Liver (tissue), 9 donors: ENCODE results near the gene ABCD3. TPM values are rescaled to one million over a fixed set of nuclear protein-coding genes. Genes with fewer than 3 reads are reported as not detected.

Experiments used
- DNase-seq: peaks from one replicate; pipeline ENCODE4 v3.0.0-alpha.2; 2017; ENCODE audit warnings: low spot score
- H3K27ac ChIP-seq, 2 donors: one replicate each; pipeline ENCODE4 v1.7.0; 2013; ENCODE audit warnings: inconsistent platforms in 2 of 2, low read length in 2 of 2, control low read depth in 1 of 2, low read depth in 1 of 2, mild to moderate bottlenecking in 1 of 2
- H3K27me3 ChIP-seq, 4 donors: one replicate each; pipeline versions ENCODE4 v1.6.1 to v1.7.0; 2013; ENCODE audit warnings: low read length in 3 of 4, inconsistent platforms in 1 of 4, mild to moderate bottlenecking in 1 of 4, moderate library complexity in 1 of 4; ENCODE audit not compliant: control insufficient read depth in 4 of 4, insufficient read depth in 4 of 4
- H3K36me3 ChIP-seq, 4 donors: one replicate each; pipeline versions ENCODE4 v1.6.1 to v1.7.0; 2013; ENCODE audit warnings: low read length in 3 of 4, mild to moderate bottlenecking in 3 of 4, low read depth in 1 of 4, moderate library complexity in 1 of 4; ENCODE audit not compliant: control insufficient read depth in 4 of 4, insufficient read depth in 3 of 4
- H3K4me1 ChIP-seq, 4 donors: one replicate each; pipeline versions ENCODE4 v1.6.1 to v1.7.0; 2013; ENCODE audit warnings: low read length in 3 of 4, mild to moderate bottlenecking in 3 of 4, moderate library complexity in 1 of 4; ENCODE audit not compliant: control insufficient read depth in 4 of 4, insufficient read depth in 4 of 4
- H3K4me3 ChIP-seq, 3 donors: one replicate each; pipeline versions ENCODE4 v1.6.1 to v1.7.0; 2013; ENCODE audit warnings: low read length in 3 of 3, control low read depth in 1 of 3, low read depth in 1 of 3, mild to moderate bottlenecking in 1 of 3
- H3K9ac ChIP-seq, 2 donors: one replicate each; pipeline ENCODE4 v1.7.0; 2013; ENCODE audit warnings: low read length in 2 of 2, mild to moderate bottlenecking in 2 of 2, moderate library complexity in 2 of 2, control low read depth in 1 of 2, low read depth in 1 of 2
- H3K9me3 ChIP-seq, 4 donors: one replicate each; pipeline versions ENCODE4 v1.6.1 to v1.7.0; 2013; ENCODE audit warnings: low read length in 3 of 4; ENCODE audit not compliant: control insufficient read depth in 4 of 4
- HNF4A ChIP-seq, 2 donors: conservative IDR thresholded peaks; 2 replicates each; pipeline ENCODE4 v1.6.1; 2016; ENCODE audit warnings: antibody characterized with exemption in 2 of 2, mild to moderate bottlenecking in 2 of 2
- MAX ChIP-seq: IDR thresholded peaks from 2 replicates; pipeline ENCODE4 v1.6.1; 2016; ENCODE audit warnings: antibody characterized with exemption
- NR2F2 ChIP-seq: IDR thresholded peaks from 2 replicates; pipeline ENCODE4 v1.6.1; 2016; ENCODE audit warnings: antibody characterized with exemption
- REST ChIP-seq: IDR thresholded peaks from 2 replicates; pipeline ENCODE4 v1.6.1; 2016; ENCODE audit warnings: antibody characterized with exemption, mild to moderate bottlenecking
- SP1 ChIP-seq: IDR thresholded peaks from 2 replicates; pipeline ENCODE4 v1.6.1; 2018; ENCODE audit warnings: antibody characterized with exemption, mild to moderate bottlenecking
- TAF1 ChIP-seq: conservative IDR thresholded peaks from 2 replicates; pipeline ENCODE4 v1.6.1; 2016; ENCODE audit warnings: antibody characterized with exemption, mild to moderate bottlenecking
- WGBS: extraction: QIAGEN DNeasy Blood & Tissue Kit; methylation state at CpG from one replicate; pipeline ENCODE4 v1.1.7; 2013; 5-methylcytosine and 5-hydroxymethylcytosine counted together
- polyA plus RNA-seq, 2 donors: library from polyadenylated mRNA; stranded (reverse) in 1 of 2; unstranded in 1 of 2; fragments of 200-250 nt in 1 of 2; fragments of >200 nt in 1 of 2; fragmentation: Nextera tagmentation in 1 of 2; extraction: Ambion mirVana in 1 of 2; gene quantifications; one replicate each; pipeline versions ENCODE4 v1.2.1 to v1.2.3, GENCODE V29; 2013 to 2015
- total RNA-seq, 2 donors: library from RNA; depleted of rRNA; stranded (reverse); fragments of >200 nt; gene quantifications; one replicate each; pipeline ENCODE4 v1.2.3, GENCODE V29; 2014
- TF ChIP-seq, protein P1 (sequence below): IDR thresholded peaks from 2 replicates; pipeline ENCODE4 v1.6.1; 2016; ENCODE audit warnings: antibody characterized with exemption
- TF ChIP-seq, protein P2 (sequence below): fragments of 150-350 bp; IDR thresholded peaks from 2 replicates; pipeline ENCODE4 v1.5.1; 2017; ENCODE audit warnings: improper control_type of control experiment, low read depth, low read length; ENCODE audit not compliant: missing input control
- donor health status: healthy.
- donor health status: healthy.
- donor health status: healthy.
- donor health status: healthy.
- donor health status: healthy.

ABCD3 gene
- total and polyA plus RNA-seq, 4 donors = 49.2 to 133 (median 62.5) TPM

- H3K27ac ChIP-seq = no peak overlapping the region
- H3K27me3 ChIP-seq = no peaks in the 10 kb centered on the region
- no peaks in the 10 kb centered on the region for H3K36me3 ChIP-seq
- no peaks in the 10 kb centered on the region for H3K9me3 ChIP-seq
- no peak for DNase-seq
- WGBS = 80% methylated on average over 3 of the region's 3 CpGs
- no peaks in the 10 kb centered on the region for H3K4me1 ChIP-seq
- H3K9ac ChIP-seq = no peak overlapping the region
- no peak overlapping the region for H3K4me3 ChIP-seq
- no peak for TF ChIP-seq TAF1
- TF ChIP-seq, protein P1, sequence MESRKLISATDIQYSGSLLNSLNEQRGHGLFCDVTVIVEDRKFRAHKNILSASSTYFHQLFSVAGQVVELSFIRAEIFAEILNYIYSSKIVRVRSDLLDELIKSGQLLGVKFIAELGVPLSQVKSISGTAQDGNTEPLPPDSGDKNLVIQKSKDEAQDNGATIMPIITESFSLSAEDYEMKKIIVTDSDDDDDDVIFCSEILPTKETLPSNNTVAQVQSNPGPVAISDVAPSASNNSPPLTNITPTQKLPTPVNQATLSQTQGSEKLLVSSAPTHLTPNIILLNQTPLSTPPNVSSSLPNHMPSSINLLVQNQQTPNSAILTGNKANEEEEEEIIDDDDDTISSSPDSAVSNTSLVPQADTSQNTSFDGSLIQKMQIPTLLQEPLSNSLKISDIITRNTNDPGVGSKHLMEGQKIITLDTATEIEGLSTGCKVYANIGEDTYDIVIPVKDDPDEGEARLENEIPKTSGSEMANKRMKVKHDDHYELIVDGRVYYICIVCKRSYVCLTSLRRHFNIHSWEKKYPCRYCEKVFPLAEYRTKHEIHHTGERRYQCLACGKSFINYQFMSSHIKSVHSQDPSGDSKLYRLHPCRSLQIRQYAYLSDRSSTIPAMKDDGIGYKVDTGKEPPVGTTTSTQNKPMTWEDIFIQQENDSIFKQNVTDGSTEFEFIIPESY = no peak
These were observed 23.0 kb upstream of the ABCD3 start for GRCh38 chr1:94395231-94395630.

DNA sequence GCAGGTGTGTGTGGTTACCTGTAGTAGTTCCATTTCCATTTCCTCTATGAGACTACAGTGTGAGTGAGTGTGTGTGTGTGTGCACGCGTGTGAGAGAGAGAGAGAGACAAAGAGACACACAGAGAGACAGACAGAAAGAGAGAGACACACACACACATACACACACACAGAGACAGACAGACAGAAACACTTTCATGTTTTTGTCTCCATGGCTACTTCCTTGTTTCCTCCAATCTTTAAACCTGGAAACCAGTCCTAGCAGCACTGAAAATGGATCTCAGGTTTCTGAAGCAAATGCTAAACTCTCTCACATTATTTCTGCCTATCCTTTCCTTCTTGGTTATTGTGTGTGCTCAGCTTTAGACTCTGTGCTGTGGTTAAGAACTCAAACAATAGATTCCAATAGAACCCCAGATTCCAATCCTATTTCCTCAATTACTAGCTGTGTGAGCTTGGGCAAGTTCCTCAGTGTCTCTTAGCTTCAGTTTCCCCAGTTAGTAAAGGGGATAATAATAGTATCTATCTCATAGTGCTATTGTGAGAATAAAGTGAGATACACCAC lies 22.4 kb upstream of the ABCD3 start:
- no peak overlapping the region for H3K4me3 ChIP-seq
- no peak overlapping the region for H3K9ac ChIP-seq
- DNase-seq = no peak
- TF ChIP-seq NR2F2 (no peak), TAF1 (no peak), SP1 (no peak), HNF4A (conservative IDR thresholded peaks at IDR 0.05) (no peak), REST (no peak), MAX (no peak)
- TF ChIP-seq, protein P2, sequence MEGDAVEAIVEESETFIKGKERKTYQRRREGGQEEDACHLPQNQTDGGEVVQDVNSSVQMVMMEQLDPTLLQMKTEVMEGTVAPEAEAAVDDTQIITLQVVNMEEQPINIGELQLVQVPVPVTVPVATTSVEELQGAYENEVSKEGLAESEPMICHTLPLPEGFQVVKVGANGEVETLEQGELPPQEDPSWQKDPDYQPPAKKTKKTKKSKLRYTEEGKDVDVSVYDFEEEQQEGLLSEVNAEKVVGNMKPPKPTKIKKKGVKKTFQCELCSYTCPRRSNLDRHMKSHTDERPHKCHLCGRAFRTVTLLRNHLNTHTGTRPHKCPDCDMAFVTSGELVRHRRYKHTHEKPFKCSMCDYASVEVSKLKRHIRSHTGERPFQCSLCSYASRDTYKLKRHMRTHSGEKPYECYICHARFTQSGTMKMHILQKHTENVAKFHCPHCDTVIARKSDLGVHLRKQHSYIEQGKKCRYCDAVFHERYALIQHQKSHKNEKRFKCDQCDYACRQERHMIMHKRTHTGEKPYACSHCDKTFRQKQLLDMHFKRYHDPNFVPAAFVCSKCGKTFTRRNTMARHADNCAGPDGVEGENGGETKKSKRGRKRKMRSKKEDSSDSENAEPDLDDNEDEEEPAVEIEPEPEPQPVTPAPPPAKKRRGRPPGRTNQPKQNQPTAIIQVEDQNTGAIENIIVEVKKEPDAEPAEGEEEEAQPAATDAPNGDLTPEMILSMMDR = no peak
- no peaks in the 10 kb centered on the region for H3K9me3 ChIP-seq
- H3K27ac ChIP-seq = no peak overlapping the region
- H3K4me1 ChIP-seq = no peaks in the 10 kb centered on the region
- H3K36me3 ChIP-seq = no peaks in the 10 kb centered on the region
- WGBS = 95% methylated on average over 2 of the region's 2 CpGs
- no peaks in the 10 kb centered on the region for H3K27me3 ChIP-seq
